H9 (cell line): ENCODE data around the gene TRPM1. TPM values are rescaled to one million over a fixed set of nuclear protein-coding genes. Genes with fewer than 3 reads are reported as not detected.
A peak's percentile ranks its signal among the peaks of the same experiment; 100 is the strongest.

Source experiments
- DNase-seq: peaks from one replicate; pipeline ENCODE4 v3.0.0-alpha.2; 2017
- H2AFZ ChIP-seq: one replicate; pipeline ENCODE4 v1.6.1; 2013; ENCODE audit warnings: mild to moderate bottlenecking, low read length, control low read depth, moderate library complexity
- H2AK5ac ChIP-seq: 2 replicates; pipeline ENCODE4 v1.6.1; 2013; ENCODE audit warnings: low read length, control low read depth, mixed read lengths; ENCODE audit not compliant: insufficient read length
- H2BK120ac ChIP-seq: one replicate; pipeline ENCODE4 v1.6.1; 2013; ENCODE audit warnings: low read depth, mild to moderate bottlenecking, low read length, control low read depth, inconsistent platforms; ENCODE audit not compliant: poor library complexity, severe bottlenecking
- H2BK12ac ChIP-seq: 2 replicates; pipeline ENCODE4 v1.6.1; 2013; ENCODE audit warnings: low read length, control low read depth, mixed read lengths, low read depth; ENCODE audit not compliant: insufficient read length
- H2BK15ac ChIP-seq: 2 replicates; pipeline ENCODE4 v1.6.1; 2013; ENCODE audit warnings: low read depth, low read length, control low read depth
- H2BK20ac ChIP-seq: one replicate; pipeline ENCODE4 v1.6.1; 2013; ENCODE audit warnings: low read depth, mild to moderate bottlenecking, low read length, control low read depth, inconsistent platforms; ENCODE audit not compliant: poor library complexity, severe bottlenecking
- H2BK5ac ChIP-seq: 2 replicates; pipeline ENCODE4 v1.6.1; 2013; ENCODE audit warnings: low read length, control low read depth, mixed read lengths; ENCODE audit not compliant: insufficient read length
- H3K14ac ChIP-seq: 2 replicates; pipeline ENCODE4 v1.6.1; 2013; ENCODE audit warnings: low read length, control low read depth; ENCODE audit not compliant: insufficient read depth
- H3K18ac ChIP-seq: 2 replicates; pipeline ENCODE4 v1.6.1; 2013; ENCODE audit warnings: low read depth, mild to moderate bottlenecking, mixed read lengths, low read length, control low read depth; ENCODE audit not compliant: insufficient read length
- H3K23ac ChIP-seq: 2 replicates; pipeline ENCODE4 v1.6.1; 2013; ENCODE audit warnings: low read length, control low read depth, mixed read lengths, low read depth; ENCODE audit not compliant: insufficient read length
- H3K23me2 ChIP-seq: 2 replicates; pipeline ENCODE4 v1.6.1; 2013; ENCODE audit warnings: low read depth, mild to moderate bottlenecking, mixed read lengths, low read length, control low read depth; ENCODE audit not compliant: insufficient read length, poor library complexity, severe bottlenecking
- H3K27ac ChIP-seq: 2 replicates; pipeline ENCODE4 v1.5.1; 2013; ENCODE audit warnings: low read length, control low read depth, mixed read lengths, low read depth; ENCODE audit not compliant: insufficient read length
- H3K27me3 ChIP-seq: 2 replicates; pipeline ENCODE4 v1.6.1; 2013; ENCODE audit warnings: low read length, control low read depth, inconsistent platforms; ENCODE audit not compliant: insufficient read depth
- H3K4ac ChIP-seq: 2 replicates; pipeline ENCODE4 v1.6.1; 2013; ENCODE audit warnings: low read depth, mild to moderate bottlenecking, control low read depth, inconsistent platforms, low read length, moderate library complexity
- H3K4me1 ChIP-seq: 2 replicates; pipeline ENCODE4 v1.6.1; 2013; ENCODE audit warnings: low read length, control low read depth, inconsistent platforms; ENCODE audit not compliant: insufficient read depth
- H3K4me2 ChIP-seq: 2 replicates; pipeline ENCODE4 v1.6.1; 2013; ENCODE audit warnings: low read length, control low read depth, mixed read lengths; ENCODE audit not compliant: insufficient read length, insufficient read depth
- H3K56ac ChIP-seq: 2 replicates; pipeline ENCODE4 v1.6.1; 2013; ENCODE audit warnings: low read depth, mild to moderate bottlenecking, mixed read lengths, low read length, control low read depth; ENCODE audit not compliant: insufficient read length
- H3K79me1 ChIP-seq: 2 replicates; pipeline ENCODE4 v1.6.1; 2013; ENCODE audit warnings: low read depth, mild to moderate bottlenecking, moderate library complexity, low read length, control low read depth, inconsistent platforms; ENCODE audit not compliant: insufficient read depth, poor library complexity, severe bottlenecking
- H3K79me2 ChIP-seq: 2 replicates; pipeline ENCODE4 v1.6.1; 2013; ENCODE audit warnings: low read length, control low read depth, inconsistent platforms; ENCODE audit not compliant: insufficient read depth
- H3K9ac ChIP-seq: 2 replicates; pipeline ENCODE4 v1.6.1; 2013; ENCODE audit warnings: low read length, control low read depth, mixed read lengths; ENCODE audit not compliant: insufficient read length; ENCODE audit errors: extremely low read depth
- H3K9me3 ChIP-seq: one replicate; pipeline ENCODE4 v1.6.1; 2013; ENCODE audit warnings: low read depth, low read length, inconsistent platforms; ENCODE audit not compliant: control insufficient read depth
- H3T11ph ChIP-seq: one replicate; pipeline ENCODE4 v1.6.1; 2013; ENCODE audit warnings: mild to moderate bottlenecking, low read length, control low read depth, inconsistent platforms
- H4K20me1 ChIP-seq: one replicate; pipeline ENCODE4 v1.6.1; 2013; ENCODE audit not compliant: control insufficient read depth, insufficient read length, insufficient read depth
- H4K5ac ChIP-seq: 2 replicates; pipeline ENCODE4 v1.6.1; 2013; ENCODE audit warnings: low read depth, mild to moderate bottlenecking, mixed read lengths, low read length, control low read depth; ENCODE audit not compliant: insufficient read length
- H4K8ac ChIP-seq: replicated peaks from 2 replicates; pipeline ENCODE4 v1.6.1; 2013; ENCODE audit warnings: low read length, control low read depth, mixed read lengths, low read depth; ENCODE audit not compliant: insufficient read length
- H4K91ac ChIP-seq: 2 replicates; pipeline ENCODE4 v1.6.1; 2013; ENCODE audit warnings: low read depth, mild to moderate bottlenecking, moderate library complexity, mixed read lengths, low read length, control low read depth; ENCODE audit not compliant: insufficient read length
- H3K27ac Mint-ChIP-seq, 3 experiments: 2 replicates in 2 of 3; 3 replicates in 1 of 3; pipeline ENCODE4 v1.8.0; 2020 to 2021; ENCODE audit warnings: mixed read lengths in 3 of 3, mild to moderate bottlenecking in 1 of 3, moderate library complexity in 1 of 3
- H3K27me3 Mint-ChIP-seq: 2 replicates; pipeline ENCODE4 v1.8.0; 2021; ENCODE audit warnings: low read depth, mild to moderate bottlenecking, moderate library complexity, mixed read lengths
- H3K36me3 Mint-ChIP-seq, 3 experiments: 2 replicates in 2 of 3; 3 replicates in 1 of 3; pipeline ENCODE4 v1.8.0; 2020 to 2021; ENCODE audit warnings: low read depth in 3 of 3, mixed read lengths in 3 of 3; ENCODE audit not compliant: insufficient read depth in 1 of 3
- H3K4me1 Mint-ChIP-seq, 2 experiments: 2 replicates each; pipeline ENCODE4 v1.8.0; 2020; ENCODE audit warnings: mixed read lengths in 2 of 2
- H3K4me3 Mint-ChIP-seq, 2 experiments: 2 replicates in 1 of 2; 3 replicates in 1 of 2; pipeline ENCODE4 v1.8.0; 2020 to 2021; ENCODE audit warnings: mild to moderate bottlenecking in 2 of 2, mixed read lengths in 2 of 2, moderate library complexity in 1 of 2
- H3K9me3 Mint-ChIP-seq, 2 experiments: 2 replicates in 1 of 2; 3 replicates in 1 of 2; pipeline ENCODE4 v1.8.0; 2020; ENCODE audit warnings: mild to moderate bottlenecking in 2 of 2, mixed read lengths in 2 of 2, moderate library complexity in 1 of 2
- CTCF ChIP-seq: fragments of 200-600 bp; sonication (generic); conservative IDR thresholded peaks from 3 replicates; pipeline ENCODE4 v1.8.0; 2021; ENCODE audit warnings: antibody characterized with exemption, mild to moderate bottlenecking
- WGBS: extraction: QIAGEN DNeasy Blood & Tissue Kit; methylation state at CpG from one replicate; pipeline ENCODE4 v1.1.7; 2013; ENCODE audit warnings: missing lambda C conversion rate, low lambda C conversion rate, mixed read lengths; ENCODE audit not compliant: insufficient read length; ENCODE audit errors: extremely low coverage; 5-methylcytosine and 5-hydroxymethylcytosine counted together
- total RNA-seq: library from RNA; stranded (reverse); gene quantifications from 2 replicates; pipeline ENCODE4 v1.2.1, GENCODE V29; 2021

The TRPM1 gene
- total RNA-seq, 1 experiment from 2014 or later = not detected

- Mint-ChIP-seq H3K27me3 (no peaks in the 10 kb centered on the region), H3K4me3 (no peak overlapping the region), H3K9me3 (peaks cover 2 to 7% of the 10 kb centered on the region in 2 experiments; a peak in 2 of 5 replicates), H3K36me3 (peaks cover 32 to 83% (median 73%) of the 10 kb centered on the region in 3 experiments; a peak in 6 of 7 replicates), H3K4me1 (peaks cover 5 to 10% of the 10 kb centered on the region in 2 experiments; a peak in 2 of 4 replicates), H3K27ac (peak overlapping the region; percentile 65 to 91 (median 81); a peak in 5 of 7 replicates)
- H2BK20ac ChIP-seq = no peak overlapping the region
- no peak overlapping the region for H2BK120ac ChIP-seq
- no peak overlapping the region for H3K27ac ChIP-seq
- no peaks in the 10 kb centered on the region for H3K23me2 ChIP-seq
- H3K27me3 ChIP-seq = no peaks in the 10 kb centered on the region
- no CpG with 5 or more reads among the region's 7 CpGs for WGBS
- no peak overlapping the region for H3K56ac ChIP-seq
- TF ChIP-seq CTCF = no peak
- no peak overlapping the region for H3K4ac ChIP-seq
- H2AK5ac ChIP-seq = no peak overlapping the region
- H3K9ac ChIP-seq = no peak overlapping the region
- H2BK12ac ChIP-seq = no peak overlapping the region
- no peak overlapping the region for H2BK15ac ChIP-seq
- H3K23ac ChIP-seq = no peak overlapping the region
- H4K91ac ChIP-seq = no peak overlapping the region
- H3K79me2 ChIP-seq = no peaks in the 10 kb centered on the region
- H3K79me1 ChIP-seq = no peaks in the 10 kb centered on the region
- no peak overlapping the region for H3K18ac ChIP-seq
- DNase-seq = peak; percentile 34
- no peaks in the 10 kb centered on the region; the same call in 1 of the 2 replicates for H3K4me1 ChIP-seq
- H2AFZ ChIP-seq = no peak overlapping the region
- no peak overlapping the region for H3K14ac ChIP-seq
- no peaks in the 10 kb centered on the region for H4K20me1 ChIP-seq
- no peak overlapping the region for H4K5ac ChIP-seq
- no peak overlapping the region for H3T11ph ChIP-seq
- H4K8ac ChIP-seq = no peak overlapping the region
- no peak overlapping the region for H3K4me2 ChIP-seq
- no peaks in the 10 kb centered on the region for H3K9me3 ChIP-seq
- H2BK5ac ChIP-seq = no peak overlapping the region
Observed at GRCh38 chr15:30953731-30954378, 147.7 kb downstream of the TRPM1 start.
